ENCODE measurements around the gene MYL11. TPM values are rescaled to one million over a fixed set of nuclear protein-coding genes. Genes with fewer than 3 reads are reported as not detected.

MYL11 gene
- polyA plus RNA-seq, 1 of the 3 experiments (the other 2 are of a cell fraction), result 0.23 TPM

GRCh38 chr16:30395155-30395991, 20.8 kb downstream of the MYL11 start, which contains the start of gene ZNF48:
ZNF48 (plus strand) TSS chr16:30395420; CDS start chr16:30395795, 375 bp downstream.
- Histone ChIP-seq H3K4me1 (ENCODE audit: control insufficient read depth in 1 of 2, insufficient read depth in 2 of 2, low read depth in 1 of 2, low read length in 1 of 2) (peaks cover 10 to 18% of the 10 kb centered on the region in 2 experiments; a peak in 2 of 4 replicates), H3K9me2 (no peaks in the 10 kb centered on the region), H3F3A (replicated peaks; ENCODE audit: insufficient read depth) (peaks cover 34% of the 10 kb centered on the region), H3K27me3 (ENCODE audit: insufficient read depth) (no peaks in the 10 kb centered on the region), H4K20me1 (ENCODE audit: insufficient read depth) (no peaks in the 10 kb centered on the region), H3K9me3 (no peaks in the 10 kb centered on the region), H3K4me2 (peak within 1 kb of the TSS; percentile 82), H3K36me3 (replicated peaks in 1 of 2; ENCODE audit: control insufficient read depth in 1 of 2, insufficient read depth in 2 of 2, low read length in 1 of 2) (peaks cover 5 to 18% of the 10 kb centered on the region in 2 experiments), H3K79me2 (ENCODE audit: insufficient read depth) (peaks cover 28% of the 10 kb centered on the region), H3K4me3 (ENCODE audit: low read depth in 2 of 2, low read length in 1 of 2) (peak within 1 kb of the TSS; percentile 88 to 94), H3K27ac (ENCODE audit: low read depth in 2 of 2, low read length in 1 of 2) (peak within 1 kb of the TSS; percentile 83 to 96), H3K9ac (peak within 1 kb of the TSS; percentile 94), H2AFZ (ENCODE audit: low read depth) (peak within 1 kb of the TSS; percentile 79)
- ChIA-PET CTCF (interaction anchor here (0.8 to 2.7 kb wide), 14 partner anchors 9 to 234 kb away, joined by 3 to 30 read pairs (median 4); partner anchors contain the start of genes DCTPP1, TBC1D10B and ZNF771), POLR2A (interaction anchor here (0.5 to 4.0 kb wide), 14 partner anchors 9 to 588 kb away, joined by 3 to 33 read pairs (median 6); partner anchors contain the start of genes CD2BP2, SEPTIN1 and ZNF771)
- WGBS (ENCODE audit: low lambda C conversion rate), result 2% methylated on average over 9 of the region's 103 CpGs
- DNase-seq, result peak; percentile 94
- TF ChIP-seq CTCF (IDR thresholded peaks at IDR 0.05) (peak; percentile 22; the same call in 1 of the 2 replicates), RCOR1 (IDR thresholded peaks at IDR 0.05; ENCODE audit: low read length) (no peak), USF1 (IDR thresholded peaks at IDR 0.05; ENCODE audit: borderline replicate concordance, low read depth) (no peak), MAX (IDR thresholded peaks at IDR 0.05; ENCODE audit: low read depth) (peak; percentile 77), MXI1 (IDR thresholded peaks at IDR 0.05; ENCODE audit: low read depth, low read length) (peak; percentile 76), FOXM1 (IDR thresholded peaks at IDR 0.05; ENCODE audit: low read depth) (0 out of 2 replicates have a peak, but pooled peaks have one; percentile 21), EZH2phosphoT487 (IDR thresholded peaks at IDR 0.05; ENCODE audit: borderline replicate concordance, low read depth) (no peak), IRF3 (IDR thresholded peaks at IDR 0.05; ENCODE audit: low read depth, low read length) (no peak), SIN3A (IDR thresholded peaks at IDR 0.05; ENCODE audit: borderline replicate concordance, low read depth, low read length) (peak; percentile 73; the same call in 1 of the 2 replicates), MEF2A (IDR thresholded peaks at IDR 0.05; ENCODE audit: borderline replicate concordance, low read depth) (no peak), SMC3 (IDR thresholded peaks at IDR 0.05; ENCODE audit: low read depth, low read length) (peak; percentile 19; the same call in 1 of the 2 replicates), POLR2AphosphoS5 (IDR thresholded peaks at IDR 0.05; ENCODE audit: low read depth, low read length) (peak; percentile 49), TCF12 (IDR thresholded peaks at IDR 0.05) (no peak), NFIC (IDR thresholded peaks at IDR 0.05; ENCODE audit: borderline replicate concordance) (0 out of 2 replicates have a peak, but pooled peaks have one; percentile 6), PBX3 (IDR thresholded peaks at IDR 0.05) (no peak), GATA2 (CRISPR knock-in tag; IDR thresholded peaks at IDR 0.05) (no peak), GABPA (IDR thresholded peaks at IDR 0.05; ENCODE audit: low read depth) (peak; percentile 84), ZBTB33 (IDR thresholded peaks at IDR 0.05; ENCODE audit: borderline replicate concordance, low read depth) (0 out of 2 replicates have a peak, but pooled peaks have one; percentile 7), TAF1 (IDR thresholded peaks at IDR 0.05; ENCODE audit: borderline replicate concordance, low read depth, low read length) (peak; percentile 82; the same call in 1 of the 2 replicates), CHD2 (IDR thresholded peaks at IDR 0.05; ENCODE audit: low read length, partially characterized antibody) (peak; percentile 13), RFX5 (IDR thresholded peaks at IDR 0.05; ENCODE audit: low read length) (no peak), JUND (IDR thresholded peaks at IDR 0.05) (no peak), YY1 (IDR thresholded peaks at IDR 0.05; ENCODE audit: low read depth) (peak; percentile 15; the same call in 1 of the 2 replicates), EP300 (IDR thresholded peaks at IDR 0.05; ENCODE audit: borderline replicate concordance in 1 of 2, low read depth in 1 of 2, low read length in 1 of 2) (peak; percentile 36 to 45; a peak in 1 of 4 replicates), ELF1 (IDR thresholded peaks at IDR 0.05) (peak; percentile 83)

All from SK-N-SH (cell line).